ENCODE results near the gene AFAP1L2.

GRCh38 chr10:114323023-114323422, 81.3 kb downstream of the AFAP1L2 start:
- TF ChIP-seq CTCF (IDR thresholded peaks at IDR 0.05) (no peak), POLR2AphosphoS5 (IDR thresholded peaks at IDR 0.05) (no peak), POLR2A (IDR thresholded peaks at IDR 0.05) (no peak)
